HCT116 (cell line): ENCODE data around the gene ESYT1. TPM values are rescaled to one million over a fixed set of nuclear protein-coding genes. Genes with fewer than 3 reads are reported as not detected.

Experiments
- ATAC-seq: fragments of 200-7000 bp; cut with Tn5 transposase; 2 replicates; pipeline ENCODE4 v1.9.1; 2020; ENCODE audit warnings: mild to moderate bottlenecking, moderate library complexity
- BruUV-seq: library from RNA; stranded (reverse); fragments of 400-500 nt; replicated peaks from 2 replicates; lab custom pipeline; 2021; lab: Mats Ljungman, UMichigan
- CTCF ChIA-PET: fragments of 300-600 bp; sonication (Branson Sonifier 250); formaldehyde crosslinking; loops from one replicate; lab custom pipeline; 2021; ENCODE audit warnings: antibody characterized with exemption; lab: Charles Lee
- POLR2A ChIA-PET: fragments of 300-600, 350-600 bp; sonication (Branson Sonifier 250); formaldehyde crosslinking; loops from one replicate; lab custom pipeline; 2021; ENCODE audit warnings: antibody characterized with exemption; lab: Charles Lee
- RAD21 ChIA-PET, 2 experiments: fragments of 300-600 bp; sonication (Branson Sonifier 250); formaldehyde crosslinking; loops; one replicate each; lab custom pipeline; 2023; ENCODE audit warnings: low total read pairs in 2 of 2; ENCODE audit not compliant: uncharacterized antibody in 2 of 2, unreplicated experiment in 2 of 2, low non-redundant PET in 1 of 2; lab: Charles Lee
- DNase-seq: peaks from one replicate; pipeline ENCODE4 v3.0.0-alpha.2; 2010; ENCODE audit warnings: low read depth, low spot score
- H2AFZ ChIP-seq: fragments of 200-600 bp; shearing (Covaris generic), sonication (generic); 2 replicates; pipeline ENCODE4 v1.6.1; 2017; ENCODE audit warnings: low read depth, mixed run types, mixed read lengths, antibody characterized with exemption, low read length; ENCODE audit not compliant: poor library complexity, severe bottlenecking
- H3K27ac ChIP-seq: 2 replicates; pipeline ENCODE4 v1.5.1; 2012; ENCODE audit warnings: low read depth, low read length
- H3K27me3 ChIP-seq: fragments of 200-600 bp; sonication (generic); 2 replicates; pipeline ENCODE4 v1.6.1; 2016; ENCODE audit warnings: mixed run types, low read length, mixed read lengths; ENCODE audit not compliant: insufficient read depth
- H3K36me3 ChIP-seq, 2 experiments: fragments of 200-500 bp in 1 of 2; fragments of 200-600 bp in 1 of 2; sonication (Bioruptor generic) in 1 of 2; sonication (generic) in 1 of 2; 2 replicates each; pipeline versions ENCODE4 v1.5.1 to v1.6.1; 2014 to 2016; ENCODE audit warnings: low read length in 2 of 2, inconsistent platforms in 1 of 2, mixed read lengths in 1 of 2, mixed run types in 1 of 2; ENCODE audit not compliant: insufficient read depth in 2 of 2, control insufficient read depth in 1 of 2
- H3K4me1 ChIP-seq, 2 experiments: fragments of 200-600 bp in 1 of 2; sonication (generic) in 1 of 2; 2 replicates each; pipeline versions ENCODE4 v1.5.1 to v1.6.1; 2012 to 2017; ENCODE audit warnings: low read length in 2 of 2, inconsistent platforms in 1 of 2, mild to moderate bottlenecking in 1 of 2, mixed read lengths in 1 of 2, mixed run types in 1 of 2, moderate library complexity in 1 of 2; ENCODE audit not compliant: insufficient read depth in 2 of 2, control insufficient read depth in 1 of 2
- H3K4me2 ChIP-seq: fragments of 200-600 bp; sonication (generic); 2 replicates; pipeline ENCODE4 v1.6.1; 2017; ENCODE audit warnings: mixed run types, low read length, mixed read lengths
- H3K4me3 ChIP-seq, 2 experiments: fragments of 200-600 bp in 1 of 2; sonication (generic) in 1 of 2; replicated peaks in 1 of 2; 2 replicates each; pipeline ENCODE4 v1.5.1; 2011 to 2016; ENCODE audit warnings: low read length in 2 of 2, control low read depth in 1 of 2, low read depth in 1 of 2, mild to moderate bottlenecking in 1 of 2, mixed read lengths in 1 of 2, mixed run types in 1 of 2
- H3K79me2 ChIP-seq: fragments of 200-600 bp; sonication (generic); 2 replicates; pipeline ENCODE4 v1.6.1; 2017; ENCODE audit warnings: mild to moderate bottlenecking, mixed run types, low read length, moderate library complexity, mixed read lengths; ENCODE audit not compliant: insufficient read depth
- H3K9ac ChIP-seq: fragments of 200-600 bp; sonication (generic); 2 replicates; pipeline ENCODE4 v1.6.1; 2016; ENCODE audit warnings: low read length, mixed read lengths
- H3K9me2 ChIP-seq: fragments of 200-600 bp; sonication (generic), shearing (Covaris generic); 2 replicates; pipeline ENCODE4 v1.6.1; 2017; ENCODE audit warnings: mixed run types, mild to moderate bottlenecking, moderate library complexity; ENCODE audit not compliant: insufficient read depth
- H3K9me3 ChIP-seq, 2 experiments: fragments of 200-500 bp in 1 of 2; fragments of 200-600 bp in 1 of 2; sonication (Bioruptor generic) in 1 of 2; sonication (generic) in 1 of 2; 2 replicates each; pipeline ENCODE4 v1.6.1; 2014 to 2017; ENCODE audit warnings: low read length in 2 of 2, mixed read lengths in 2 of 2, inconsistent platforms in 1 of 2, low read depth in 1 of 2, mild to moderate bottlenecking in 1 of 2, mixed run types in 1 of 2, moderate library complexity in 1 of 2; ENCODE audit not compliant: control insufficient read depth in 1 of 2, insufficient read depth in 1 of 2
- H4K20me1 ChIP-seq: fragments of 200-600 bp; sonication (generic), shearing (Covaris generic); 2 replicates; pipeline ENCODE4 v1.6.1; 2017; ENCODE audit warnings: mixed run types, mild to moderate bottlenecking, moderate library complexity; ENCODE audit not compliant: insufficient read depth
- EZH2phosphoT487 ChIP-seq: fragments of 200-600 bp; IDR thresholded peaks from 2 replicates; pipeline ENCODE4 v1.6.1; 2018; ENCODE audit warnings: antibody characterized with exemption, borderline replicate concordance
- SIN3A ChIP-seq: IDR thresholded peaks from 2 replicates; pipeline ENCODE4 v1.6.1; 2012; ENCODE audit warnings: low read depth
- ZBTB33 ChIP-seq: IDR thresholded peaks from 2 replicates; pipeline ENCODE4 v1.6.1; 2011; ENCODE audit warnings: mild to moderate bottlenecking, low read length, moderate library complexity; ENCODE audit not compliant: insufficient replicate concordance; ENCODE audit errors: extremely low read depth
- ZFX ChIP-seq: fragments of 450-650 bp; IDR thresholded peaks from 2 replicates; pipeline ENCODE4 v1.6.1; 2017
- intact Hi-C: fragments of 100-400 bp; cut with micrococcal nuclease; formaldehyde crosslinking; loops from 2 replicates; pipeline ENCODE4 v1.10.0; 2022
- total RNA-seq: library from RNA; stranded (reverse); gene quantifications from one replicate; pipeline ENCODE4 v1.2.1, GENCODE V29; 2021; ENCODE audit not compliant: unreplicated experiment

Gene ESYT1
- total RNA-seq, 1 experiment from 2014 or later: 80.9 TPM

DNA sequence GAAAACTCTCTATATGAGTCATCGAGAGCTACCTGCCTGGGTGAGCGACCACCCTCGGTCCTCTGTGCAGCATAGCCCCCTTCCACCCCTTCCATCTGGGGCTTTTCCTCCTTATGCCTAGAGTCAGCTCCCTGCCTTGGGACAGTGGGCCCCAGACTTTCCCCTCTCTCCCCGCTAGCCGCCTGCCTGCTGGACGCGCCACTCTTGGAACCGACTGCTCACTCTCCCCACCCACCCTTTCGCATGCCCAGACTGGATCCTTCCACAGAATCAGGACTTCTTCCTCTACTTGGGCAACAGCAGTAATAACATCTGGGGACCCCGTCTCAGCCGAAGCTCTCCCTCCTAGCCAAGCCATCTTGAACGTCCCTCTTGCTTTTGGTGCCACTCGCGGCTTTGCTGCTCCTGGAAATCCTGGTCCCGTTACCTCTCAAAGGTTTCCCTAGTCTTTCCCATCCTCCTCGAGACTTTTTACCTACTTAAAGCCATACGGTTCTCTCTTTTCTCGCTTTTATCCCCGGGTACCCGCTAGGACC lies 671 bp downstream of the ESYT1 start:
- Histone ChIP-seq H4K20me1 (no peaks in the 10 kb centered on the region), H3K9me3 (no peaks in the 10 kb centered on the region), H3K4me1 (peaks cover 16 to 33% of the 10 kb centered on the region in 2 experiments), H3K4me2 (peak overlapping the region; percentile 89), H3K36me3 (peaks cover 21 to 34% of the 10 kb centered on the region in 2 experiments), H2AFZ (no peak overlapping the region), H3K4me3 (peak overlapping the region; percentile 90 to 91), H3K9ac (peak overlapping the region; percentile 90), H3K79me2 (peaks cover 29% of the 10 kb centered on the region), H3K9me2 (no peaks in the 10 kb centered on the region), H3K27me3 (no peaks in the 10 kb centered on the region), H3K27ac (peak overlapping the region; percentile 76)
- BruUV-seq: TSS peak; percentile 28
- TF ChIP-seq ZFX (no peak), ZBTB33 (no peak), SIN3A (peak; percentile 26; the same call in 1 of the 2 replicates), EZH2phosphoT487 (no peak)
- ChIA-PET RAD21 (interaction anchor here in 1 of 2 experiments (1.3 kb wide), 1 partner anchor 61 kb away, joined by 6 read pairs; the partner anchor contains the start of gene SMARCC2), POLR2A (interaction anchor here (0.7 to 2.8 kb wide), 12 partner anchors 9 to 390 kb away, joined by 3 to 42 read pairs (median 8); partner anchors contain the start of genes MYL6, MYL6B, PA2G4 and RNF41), CTCF (interaction anchor here (1.3 to 1.9 kb wide), 5 partner anchors 10 to 77 kb away, joined by 4 to 24 read pairs (median 7); partner anchors contain the start of genes MYL6B, PA2G4, SMARCC2 and ZC3H10)
- peak; percentile 6 for ATAC-seq
- intact Hi-C loops: loop anchor here (2.0 kb wide), 1 partner anchor 24 kb away; the partner anchor contains the start of gene MYL6B
- no peak for DNase-seq
